BE2C (cell line): ENCODE data around the gene MLST8.

Experiments used
- DNase-seq: peaks from one replicate; pipeline ENCODE4 v3.0.0-alpha.2; 2020
- H3K27me3 ChIP-seq: fragments of 250-450 bp; sonication (Bioruptor Pico); 2 replicates; pipeline ENCODE4 v1.5.1; 2020; ENCODE audit warnings: mild to moderate bottlenecking
- H3K36me3 ChIP-seq: fragments of 250-450 bp; sonication (Bioruptor Pico); 2 replicates; pipeline ENCODE4 v1.5.1; 2020; ENCODE audit warnings: mild to moderate bottlenecking
- H3K4me1 ChIP-seq: fragments of 250-450 bp; sonication (Bioruptor Pico); 2 replicates; pipeline ENCODE4 v1.5.1; 2020
- H3K4me3 ChIP-seq: 2 replicates; pipeline ENCODE4 v1.5.1; 2011; ENCODE audit warnings: low read depth, low read length
- H3K9me3 ChIP-seq: fragments of 250-450 bp; sonication (Bioruptor Pico); 2 replicates; pipeline ENCODE4 v1.5.1; 2020
- CTCF ChIP-seq: IDR thresholded peaks from 2 replicates; pipeline ENCODE4 v1.5.1; 2012; ENCODE audit warnings: mild to moderate bottlenecking, low read depth, low read length

The MLST8 gene

GRCh38 chr16:2186064-2186463 is 19.2 kb upstream of the MLST8 start:
- TF ChIP-seq CTCF: no peak
- H3K27me3 ChIP-seq: no peaks in the 10 kb centered on the region
- no peak overlapping the region for H3K4me3 ChIP-seq
- no peaks in the 10 kb centered on the region for H3K4me1 ChIP-seq
- no peaks in the 10 kb centered on the region for H3K9me3 ChIP-seq
- H3K36me3 ChIP-seq: peaks cover 5% of the 10 kb centered on the region
- DNase-seq: no peak

DNA sequence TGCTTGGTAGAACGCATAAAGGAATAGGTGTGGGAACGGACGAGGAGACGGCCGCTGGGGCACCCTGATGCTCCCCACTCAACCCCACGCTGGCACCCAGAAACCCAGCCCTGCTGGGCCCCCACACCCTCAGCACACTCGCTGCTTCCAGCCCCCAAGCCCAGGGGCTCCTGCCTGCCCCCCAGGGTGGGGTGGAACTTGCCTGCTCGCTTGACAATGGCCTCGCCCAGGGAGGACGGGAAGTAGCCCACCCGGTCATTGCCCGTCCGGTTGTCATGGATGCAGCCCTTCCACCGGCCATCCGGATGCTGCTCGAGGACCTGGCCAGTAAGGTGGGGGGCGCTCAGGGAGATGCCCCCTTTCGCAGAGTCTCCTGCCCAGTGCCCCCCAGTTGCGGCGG is 18.7 kb upstream of the MLST8 start:
- Histone ChIP-seq H3K27me3 (no peaks in the 10 kb centered on the region), H3K4me1 (no peaks in the 10 kb centered on the region), H3K36me3 (peaks cover 5% of the 10 kb centered on the region), H3K4me3 (no peak overlapping the region), H3K9me3 (no peaks in the 10 kb centered on the region)
- no peak for TF ChIP-seq CTCF
- DNase-seq: no peak

- H3K36me3 ChIP-seq: peaks cover 2% of the 10 kb centered on the region
- TF ChIP-seq CTCF: no peak
- no peaks in the 10 kb centered on the region for H3K27me3 ChIP-seq
- DNase-seq: no peak
- no peaks in the 10 kb centered on the region for H3K9me3 ChIP-seq
- H3K4me1 ChIP-seq: no peaks in the 10 kb centered on the region
- H3K4me3 ChIP-seq: no peak overlapping the region
Observed at GRCh38 chr16:2187212-2187611, 18.0 kb upstream of the MLST8 start.

GRCh38 chr16:2188395-2188794 is 16.9 kb upstream of the MLST8 start:
- no peaks in the 10 kb centered on the region for H3K9me3 ChIP-seq
- no peaks in the 10 kb centered on the region for H3K4me1 ChIP-seq
- DNase-seq: no peak
- no peaks in the 10 kb centered on the region; the same call in none of the 2 replicates for H3K36me3 ChIP-seq
- H3K27me3 ChIP-seq: no peaks in the 10 kb centered on the region
- H3K4me3 ChIP-seq: no peak overlapping the region
- no peak for TF ChIP-seq CTCF

GRCh38 chr16:2189252-2189893 is 15.9 kb upstream of the MLST8 start:
- no peak overlapping the region for H3K4me3 ChIP-seq
- no peaks in the 10 kb centered on the region; the same call in 1 of the 2 replicates for H3K36me3 ChIP-seq
- H3K9me3 ChIP-seq: no peaks in the 10 kb centered on the region
- TF ChIP-seq CTCF: no peak
- peaks cover 6% of the 10 kb centered on the region; the same call in 1 of the 2 replicates for H3K4me1 ChIP-seq
- no peaks in the 10 kb centered on the region for H3K27me3 ChIP-seq
- no peak for DNase-seq

- Histone ChIP-seq H3K4me3 (no peak overlapping the region), H3K27me3 (no peaks in the 10 kb centered on the region), H3K36me3 (no peaks in the 10 kb centered on the region; the same call in 1 of the 2 replicates), H3K9me3 (no peaks in the 10 kb centered on the region), H3K4me1 (peaks cover 11% of the 10 kb centered on the region)
- no peak for TF ChIP-seq CTCF
- no peak for DNase-seq
Observed at GRCh38 chr16:2190002-2190658, 15.1 kb upstream of the MLST8 start.
